Activated T-cell treated with anti-CD3 and anti-CD28 coated beads, Interleukin-2, amount 50 U/mL, for 4 hours (primary cell): Measurements from ENCODE around the gene KCNA4. TPM values are rescaled to one million over a fixed set of nuclear protein-coding genes. Genes with fewer than 3 reads are reported as not detected.
"Not testable (repeated sequence)": the region's sequence is repeated elsewhere in the genome, so short reads cannot be mapped to it uniquely, and the experiment has no call there.

Experiments
- ATAC-seq, 2 donors: fragments of 200-7000 bp; cut with Tn5 transposase; one replicate each; pipeline ENCODE4 v1.10.0; 2021
- DNase-seq: peaks from one replicate; pipeline ENCODE4 v3.0.0-alpha.2; 2020
- H3K27me3 Mint-ChIP-seq: one replicate; pipeline ENCODE4 v1.8.0; 2021; ENCODE audit warnings: low read depth, mixed read lengths
- H3K36me3 Mint-ChIP-seq: one replicate; pipeline ENCODE4 v1.8.0; 2022; ENCODE audit warnings: mixed read lengths; ENCODE audit not compliant: insufficient read depth
- H3K4me1 Mint-ChIP-seq: one replicate; pipeline ENCODE4 v1.8.0; 2021; ENCODE audit warnings: low read depth, mixed read lengths
- H3K4me3 Mint-ChIP-seq: one replicate; pipeline ENCODE4 v1.8.0; 2021; ENCODE audit warnings: mild to moderate bottlenecking, moderate library complexity, mixed read lengths
- H3K9me3 Mint-ChIP-seq: one replicate; pipeline ENCODE4 v1.8.0; 2021; ENCODE audit warnings: mixed read lengths
- total RNA-seq, 3 donors: library from RNA; stranded (reverse); gene quantifications; one replicate each; pipeline ENCODE4 v1.2.1, GENCODE V29; 2021

Gene KCNA4
- total RNA-seq, 3 donors from 2014 or later, result not detected

DNA sequence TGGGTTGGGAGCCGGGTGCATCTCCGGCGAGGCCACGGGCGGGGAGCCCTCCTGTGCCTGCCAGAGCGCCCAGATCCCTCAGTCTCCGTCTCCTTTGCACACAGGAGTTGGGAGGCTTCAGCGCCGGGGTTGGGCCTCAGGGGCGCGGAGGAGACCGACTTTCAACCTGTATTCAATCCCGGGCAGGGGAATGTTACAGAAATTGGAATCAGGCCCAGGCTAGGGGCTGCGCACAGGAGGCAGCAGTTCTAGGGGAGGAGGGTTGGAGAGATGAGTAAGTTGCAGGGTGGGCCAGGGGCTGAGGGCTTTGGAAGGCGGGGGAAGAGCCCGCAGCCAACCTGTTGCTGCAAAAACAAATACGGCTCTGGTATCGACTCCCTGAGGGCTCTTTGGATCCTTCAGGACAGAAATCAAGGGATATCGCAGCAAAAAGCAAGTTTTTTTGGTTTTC is 640 bp upstream of the KCNA4 start:
- H3K27me3 Mint-ChIP-seq, result peaks cover 23% of the 10 kb centered on the region
- no peaks in the 10 kb centered on the region for H3K9me3 Mint-ChIP-seq
- no peaks in the 10 kb centered on the region for H3K36me3 Mint-ChIP-seq
- no peak overlapping the region for H3K4me3 Mint-ChIP-seq
- ATAC-seq, result no peak
- H3K4me1 Mint-ChIP-seq, result no peaks in the 10 kb centered on the region
- no peak for DNase-seq

DNA sequence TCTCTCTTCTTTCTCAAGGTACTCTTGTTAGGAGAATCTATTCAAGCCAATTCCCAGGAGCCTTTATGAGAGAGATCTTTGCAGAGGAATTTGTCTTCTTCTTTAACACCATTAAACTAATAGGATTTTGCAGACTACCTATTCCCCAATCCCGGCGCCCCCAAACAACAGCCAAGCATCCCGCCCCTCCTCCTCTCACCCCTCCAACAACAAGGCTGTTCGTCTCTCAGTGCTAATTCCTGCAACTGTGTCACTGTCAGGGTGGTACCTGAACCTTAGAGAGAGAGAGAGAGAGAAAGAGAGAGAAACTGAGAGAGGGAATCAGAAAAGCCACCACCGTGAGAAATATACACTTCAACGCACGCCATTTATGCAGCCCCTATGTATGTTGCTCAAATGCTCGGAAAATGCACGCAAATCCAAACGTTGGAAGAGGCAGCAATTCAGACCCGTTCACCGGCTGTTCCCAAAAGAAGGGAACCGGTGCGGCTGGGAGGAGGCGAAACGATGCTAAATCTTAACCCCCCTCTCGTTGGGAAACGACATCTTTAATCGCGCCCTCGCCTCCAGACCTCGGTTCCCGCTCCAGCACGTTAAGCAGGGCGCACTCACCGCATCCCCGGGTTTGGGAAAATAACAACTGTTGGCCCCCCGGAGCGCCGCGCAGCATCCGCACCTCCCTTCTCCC is 961 bp downstream of the KCNA4 start:
- H3K9me3 Mint-ChIP-seq, result no peaks in the 10 kb centered on the region
- H3K36me3 Mint-ChIP-seq, result no peaks in the 10 kb centered on the region
- ATAC-seq (no peak), DNase-seq (no peak)
- H3K4me1 Mint-ChIP-seq, result no peaks in the 10 kb centered on the region
- no peak overlapping the region for H3K4me3 Mint-ChIP-seq
- H3K27me3 Mint-ChIP-seq, result peaks cover 26% of the 10 kb centered on the region

DNA sequence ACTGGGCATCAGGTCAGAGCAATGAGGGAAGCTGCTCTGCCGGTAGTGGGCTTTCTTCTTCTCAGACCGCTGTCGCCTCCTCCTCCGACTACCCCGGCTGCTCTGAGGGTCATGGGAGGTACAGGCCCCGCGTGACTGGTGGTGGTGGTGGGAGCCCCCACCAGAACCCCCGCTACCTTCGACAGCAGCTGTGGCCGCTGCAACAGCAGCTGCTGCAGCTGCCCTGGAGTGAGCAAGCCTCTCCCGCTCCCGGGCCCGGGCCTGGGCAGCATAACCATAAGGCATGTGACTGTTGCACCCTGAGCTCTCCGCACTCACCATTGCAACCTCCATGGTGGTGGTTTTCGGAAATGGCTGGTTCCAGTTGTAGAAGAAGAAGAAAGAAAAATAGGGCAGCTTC is 4.5 kb downstream of the KCNA4 start:
- Mint-ChIP-seq H3K27me3 (peaks cover 7% of the 10 kb centered on the region), H3K36me3 (no peaks in the 10 kb centered on the region), H3K9me3 (no peaks in the 10 kb centered on the region), H3K4me1 (no peaks in the 10 kb centered on the region), H3K4me3 (no peak overlapping the region)
- ATAC-seq (no peak), DNase-seq (no peak)

DNA sequence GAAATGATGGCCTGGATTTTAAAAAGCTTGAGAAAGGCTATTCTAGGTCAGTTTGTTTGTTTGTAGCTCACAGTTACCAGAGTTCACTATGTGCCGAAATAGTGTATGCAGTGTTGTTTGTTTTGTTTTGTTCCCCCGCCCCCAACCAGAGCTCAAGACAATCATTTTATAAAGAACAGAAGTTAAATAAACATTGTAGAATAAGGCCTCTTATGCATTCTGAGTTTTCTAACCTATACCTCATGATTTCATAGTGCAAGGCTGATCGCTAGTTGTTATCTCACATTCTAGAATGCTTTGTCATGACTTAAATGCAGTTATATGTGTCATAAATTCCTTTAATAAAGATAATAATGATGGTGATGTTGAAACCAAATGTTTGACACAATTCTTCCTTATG is 7.8 kb downstream of the KCNA4 start:
- no peaks in the 10 kb centered on the region for H3K9me3 Mint-ChIP-seq

DNA sequence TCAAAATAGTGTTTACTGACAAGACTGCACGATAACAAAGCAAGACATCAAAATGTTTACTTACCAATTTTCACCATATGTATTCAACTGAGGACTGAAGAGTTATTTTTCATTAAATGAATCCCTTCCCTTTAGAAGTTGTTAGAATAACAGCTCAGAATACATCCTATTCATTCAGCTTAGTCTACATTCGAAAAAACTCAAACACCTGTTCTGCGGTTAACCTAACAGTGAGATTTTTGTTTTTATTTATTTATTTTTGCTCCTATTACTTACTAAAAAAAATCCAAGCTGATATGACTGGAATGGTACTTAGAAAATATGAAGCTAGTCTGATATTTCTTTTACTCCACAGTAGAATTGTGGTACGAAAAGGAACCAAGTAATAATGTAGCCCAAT is 10.0 kb downstream of the KCNA4 start:
- peaks cover 3% of the 10 kb centered on the region for H3K27me3 Mint-ChIP-seq
- no peaks in the 10 kb centered on the region for H3K4me1 Mint-ChIP-seq
- no peaks in the 10 kb centered on the region for H3K36me3 Mint-ChIP-seq
- ATAC-seq, result no peak
- DNase-seq, result no peak
- H3K9me3 Mint-ChIP-seq, result no peaks in the 10 kb centered on the region
- H3K4me3 Mint-ChIP-seq, result no peak overlapping the region

More for the DNA sequence above, 7.8 kb downstream of the KCNA4 start:
- H3K4me1 Mint-ChIP-seq, result no peaks in the 10 kb centered on the region
- DNase-seq (no peak), ATAC-seq (no peak)
- H3K27me3 Mint-ChIP-seq, result peaks cover 3% of the 10 kb centered on the region
- H3K36me3 Mint-ChIP-seq, result no peaks in the 10 kb centered on the region
- no peak overlapping the region for H3K4me3 Mint-ChIP-seq

DNA sequence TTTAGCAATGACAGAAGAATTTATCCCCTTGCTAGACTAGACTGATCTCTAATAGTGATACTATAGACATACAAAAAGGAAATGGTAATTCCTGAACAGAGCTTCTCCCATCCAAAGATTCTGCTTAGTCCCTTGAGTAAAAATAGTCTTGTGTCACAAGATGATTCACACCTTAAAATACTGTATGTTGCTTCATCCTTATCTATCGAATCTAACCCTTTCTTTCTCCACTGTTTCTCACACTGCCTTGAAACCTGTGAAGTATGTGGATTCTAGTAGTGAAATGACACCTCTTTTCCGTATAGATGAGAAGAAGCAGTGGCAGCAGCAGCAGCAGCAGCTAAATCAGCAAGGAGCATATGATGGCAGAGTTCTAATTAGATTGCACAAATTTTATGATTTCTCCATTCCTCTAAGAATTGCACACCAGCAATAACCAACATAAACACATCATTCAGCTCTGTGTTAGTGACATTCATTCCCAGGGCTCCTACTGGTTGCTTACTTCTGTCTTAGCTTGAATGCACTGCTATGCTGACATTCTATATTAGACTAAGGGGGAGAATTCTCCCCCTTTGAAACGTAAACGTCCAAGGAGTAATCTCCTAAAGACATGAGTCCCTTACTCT is 14.6 kb downstream of the KCNA4 start:
- H3K36me3 Mint-ChIP-seq, result no peaks in the 10 kb centered on the region
- no peak for ATAC-seq
- H3K27me3 Mint-ChIP-seq, result no peaks in the 10 kb centered on the region
- no peaks in the 10 kb centered on the region for H3K4me1 Mint-ChIP-seq
- DNase-seq, result no peak
- H3K9me3 Mint-ChIP-seq, result no peaks in the 10 kb centered on the region
- H3K4me3 Mint-ChIP-seq, result no peak overlapping the region

DNA sequence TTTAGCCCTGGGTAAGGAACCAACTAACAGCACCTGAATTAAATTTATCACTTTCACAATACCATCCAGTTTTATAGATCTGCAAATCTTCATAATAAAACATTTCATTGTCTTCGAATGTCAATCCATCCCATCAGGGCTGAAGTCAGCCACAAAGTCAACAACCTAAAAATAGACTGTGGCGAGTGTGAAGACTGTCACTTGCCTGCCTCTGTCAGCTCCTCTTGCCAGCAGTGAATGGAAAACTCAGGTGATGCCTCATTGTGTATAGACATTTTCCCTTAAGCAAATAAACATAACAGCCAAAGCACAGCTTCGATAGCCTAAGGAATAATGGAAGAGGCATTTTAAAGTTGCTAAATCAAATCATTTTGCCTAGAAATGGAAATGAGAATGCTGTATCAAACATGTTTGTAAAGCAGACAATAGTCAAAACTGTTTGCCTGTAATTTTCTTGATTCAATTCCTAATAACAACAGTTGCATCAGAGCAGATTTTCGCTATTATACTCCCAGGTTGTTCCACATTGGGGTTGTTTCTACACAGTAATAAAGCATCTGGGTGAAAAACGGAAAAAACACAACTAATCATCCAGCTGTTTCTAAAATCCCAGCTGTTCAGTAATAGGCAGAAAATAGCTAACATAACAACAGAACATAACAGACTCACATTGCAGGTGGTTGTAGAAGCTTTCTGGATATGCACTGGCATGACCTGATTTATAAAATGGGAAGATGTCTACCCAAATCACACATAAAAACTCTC is 15.7 kb downstream of the KCNA4 start:
- no peak for DNase-seq
- Mint-ChIP-seq H3K27me3 (no peaks in the 10 kb centered on the region), H3K9me3 (no peaks in the 10 kb centered on the region), H3K36me3 (no peaks in the 10 kb centered on the region), H3K4me3 (no peak overlapping the region), H3K4me1 (no peaks in the 10 kb centered on the region)
- ATAC-seq, result no peak

DNA sequence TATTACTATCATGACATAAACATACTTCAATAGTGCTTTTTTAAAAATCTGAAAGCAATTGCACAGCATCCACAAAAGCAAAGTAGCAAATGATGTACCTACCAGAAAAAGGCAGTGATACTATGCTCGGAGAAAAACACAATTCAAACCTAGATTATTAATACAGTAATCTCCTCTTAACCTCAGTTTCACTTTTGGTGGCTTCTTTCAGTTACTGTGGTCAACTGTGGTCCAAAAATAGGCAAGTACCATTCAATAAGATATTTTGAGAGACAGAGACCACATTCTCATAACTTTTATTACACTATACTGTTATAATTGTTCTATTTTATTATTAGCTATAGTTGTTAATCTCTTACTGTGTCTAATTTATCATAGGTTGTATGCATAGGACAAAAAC is 20.8 kb downstream of the KCNA4 start:
- no peaks in the 10 kb centered on the region for H3K27me3 Mint-ChIP-seq

DNA sequence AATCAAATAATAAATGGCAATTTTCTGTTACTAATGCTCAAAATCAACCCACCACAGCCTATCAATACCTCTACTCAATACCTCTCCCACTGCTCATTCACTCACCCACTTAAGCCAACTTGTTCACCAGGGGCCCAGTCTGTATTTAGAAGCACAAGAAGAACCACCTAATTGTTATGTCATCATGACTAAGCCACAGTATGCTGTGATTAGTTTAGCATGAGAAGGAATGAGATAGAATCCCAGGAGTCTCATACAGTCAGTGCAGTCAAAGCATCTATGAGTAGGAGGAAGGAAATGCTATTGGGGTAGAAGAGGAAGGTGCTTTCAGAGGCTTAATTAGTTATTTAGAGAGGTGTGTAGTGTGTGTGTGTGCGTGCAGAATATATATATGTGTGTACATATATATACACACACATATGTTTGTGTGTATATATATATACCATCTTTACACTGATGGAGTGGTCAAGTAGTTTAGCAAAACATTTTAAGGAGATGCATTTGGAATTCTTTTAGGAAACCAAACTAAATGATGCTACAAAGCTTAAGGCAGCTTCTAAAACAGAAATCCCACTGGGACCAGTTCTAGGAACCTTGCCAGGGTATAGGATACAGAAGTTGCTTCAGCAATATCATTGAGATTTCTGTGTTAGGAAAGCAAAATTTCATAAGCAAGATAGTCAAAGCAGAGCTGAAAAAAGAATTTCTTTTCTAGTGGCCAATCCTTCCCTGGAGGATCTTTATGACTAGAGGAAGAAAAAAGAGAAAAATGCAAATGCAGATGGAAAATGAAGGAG is 27.5 kb downstream of the KCNA4 start:
- Mint-ChIP-seq H3K9me3 (peaks cover 3% of the 10 kb centered on the region), H3K36me3 (no peaks in the 10 kb centered on the region), H3K27me3 (no peaks in the 10 kb centered on the region), H3K4me3 (no peak overlapping the region), H3K4me1 (no peaks in the 10 kb centered on the region)
- DNase-seq (no peak), ATAC-seq (no peak)

More for the DNA sequence above, 20.8 kb downstream of the KCNA4 start:
- DNase-seq (no peak), ATAC-seq (no peak)
- Mint-ChIP-seq H3K36me3 (no peaks in the 10 kb centered on the region), H3K9me3 (peaks cover 3% of the 10 kb centered on the region), H3K4me3 (no peak overlapping the region), H3K4me1 (no peaks in the 10 kb centered on the region)

DNA sequence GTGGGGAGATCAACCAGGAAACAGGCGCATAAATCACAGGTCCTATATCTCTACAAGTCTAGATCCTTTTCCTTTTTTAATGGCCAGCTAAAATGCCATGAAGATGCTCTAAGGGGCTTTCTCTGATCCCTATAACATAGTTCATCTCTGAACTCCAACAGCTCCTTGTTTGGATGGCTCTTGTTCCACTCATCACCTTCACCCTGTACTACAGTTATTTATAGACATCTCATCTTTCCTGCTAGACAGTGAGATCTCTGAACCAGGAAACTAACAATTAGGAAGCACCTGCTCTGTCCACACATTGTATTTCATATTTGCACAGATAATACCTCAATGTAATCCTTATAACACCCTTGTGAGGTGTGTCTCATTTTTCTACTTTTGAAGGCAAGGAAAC is 31.6 kb downstream of the KCNA4 start:
- Mint-ChIP-seq H3K36me3 (no peaks in the 10 kb centered on the region), H3K27me3 (no peaks in the 10 kb centered on the region), H3K4me1 (no peaks in the 10 kb centered on the region), H3K9me3 (no peaks in the 10 kb centered on the region), H3K4me3 (no peak overlapping the region)
- no peak for DNase-seq
- ATAC-seq, result no peak

DNA sequence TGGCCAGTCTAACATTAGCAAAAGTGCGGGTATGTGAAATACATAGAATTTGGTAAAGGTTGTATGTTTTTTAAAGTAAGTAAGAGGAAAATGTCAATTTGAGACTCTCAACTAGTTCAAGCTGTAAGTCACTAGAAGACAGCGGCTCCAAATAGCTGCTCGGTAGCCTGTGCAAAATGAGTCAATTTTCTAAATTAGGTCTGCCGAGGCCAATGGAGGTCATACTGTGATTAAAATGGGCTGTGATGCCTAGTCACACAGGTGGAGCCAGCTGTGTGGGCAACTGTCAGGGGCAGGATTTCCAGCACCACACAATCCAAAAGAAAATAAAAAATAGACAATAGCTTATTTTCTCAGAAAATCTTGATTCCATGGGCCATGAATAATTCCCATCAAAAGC is 32.3 kb downstream of the KCNA4 start:
- no peak for ATAC-seq
- H3K4me1 Mint-ChIP-seq, result no peaks in the 10 kb centered on the region

DNA sequence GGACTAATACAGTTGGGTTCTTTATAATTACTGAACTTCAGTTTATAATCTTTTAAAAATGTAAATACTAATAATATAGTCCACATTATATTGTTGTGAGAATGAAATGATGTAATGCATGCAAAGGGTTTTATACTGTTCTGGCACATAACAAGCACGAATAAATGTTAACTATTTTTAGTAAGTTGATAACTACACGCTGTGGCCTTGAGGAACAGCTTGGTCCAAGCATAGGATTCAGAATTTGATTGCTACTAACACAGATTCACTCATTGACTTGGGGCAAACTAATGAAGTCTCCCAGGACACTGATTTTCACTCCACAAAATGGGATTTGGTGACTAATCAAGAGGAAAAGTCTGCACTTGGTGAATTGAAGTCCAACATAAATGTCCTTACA is 38.3 kb downstream of the KCNA4 start:
- no peak for ATAC-seq
- no peaks in the 10 kb centered on the region for H3K36me3 Mint-ChIP-seq
- no peak overlapping the region for H3K4me3 Mint-ChIP-seq
- peaks cover 2% of the 10 kb centered on the region for H3K27me3 Mint-ChIP-seq
- DNase-seq, result no peak
- peaks cover 14% of the 10 kb centered on the region for H3K9me3 Mint-ChIP-seq
- H3K4me1 Mint-ChIP-seq, result no peaks in the 10 kb centered on the region

More for the DNA sequence above, 32.3 kb downstream of the KCNA4 start:
- H3K36me3 Mint-ChIP-seq, result no peaks in the 10 kb centered on the region
- DNase-seq, result no peak
- H3K27me3 Mint-ChIP-seq, result no peaks in the 10 kb centered on the region
- no peak overlapping the region for H3K4me3 Mint-ChIP-seq
- H3K9me3 Mint-ChIP-seq, result peaks cover 3% of the 10 kb centered on the region

DNA sequence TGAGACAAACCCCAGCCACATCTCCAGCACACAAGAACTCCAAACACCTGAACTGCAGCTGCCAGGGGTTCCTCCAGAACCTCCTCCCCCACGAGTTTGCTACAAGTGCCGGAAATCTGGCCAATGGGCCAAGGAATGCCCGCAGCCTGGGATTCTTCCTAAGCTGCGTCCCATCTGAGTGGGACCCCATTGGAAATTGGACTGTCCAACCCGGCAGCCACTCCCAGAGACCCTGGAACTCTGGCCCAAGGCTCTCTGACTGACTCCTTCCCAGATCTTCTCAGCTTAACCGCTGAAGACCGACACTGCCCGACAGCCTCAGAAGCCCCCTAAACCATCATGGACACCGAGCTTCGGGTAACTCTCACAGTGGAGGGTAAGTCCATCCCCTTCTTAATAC is 41.2 kb downstream of the KCNA4 start:
- DNase-seq, H3K4me3 Mint-ChIP-seq, H3K36me3 Mint-ChIP-seq, H3K27me3 Mint-ChIP-seq, H3K4me1 Mint-ChIP-seq, ATAC-seq: not testable (repeated sequence)
- H3K9me3 Mint-ChIP-seq, result peaks cover 14% of the 10 kb centered on the region

DNA sequence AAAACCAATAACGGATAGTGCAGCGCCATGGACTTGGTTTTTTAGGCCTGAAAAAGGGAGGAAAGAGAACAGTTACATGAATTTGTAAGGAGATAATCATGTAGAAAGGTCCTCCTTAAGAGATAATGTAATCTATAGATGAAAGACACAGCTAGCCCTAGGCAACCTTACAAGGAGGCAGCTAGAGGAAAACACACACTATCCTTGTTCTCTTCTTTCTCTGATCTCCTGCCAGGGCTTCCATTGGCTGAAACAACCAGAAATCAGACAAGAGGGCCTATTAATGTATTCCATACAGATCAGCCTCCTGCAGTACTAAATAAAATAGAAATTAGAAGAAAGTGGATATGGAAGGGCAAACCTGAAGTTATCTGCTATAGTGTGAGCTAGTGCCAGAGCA is 53.0 kb downstream of the KCNA4 start:
- Mint-ChIP-seq H3K9me3 (peaks cover 3% of the 10 kb centered on the region), H3K27me3 (no peaks in the 10 kb centered on the region), H3K4me3 (no peak overlapping the region), H3K36me3 (no peaks in the 10 kb centered on the region), H3K4me1 (no peaks in the 10 kb centered on the region)
- ATAC-seq, result no peak
- no peak for DNase-seq
